Spleen (tissue), 11 donors: ENCODE measurements around the gene AKTIP. TPM values are rescaled to one million over a fixed set of nuclear protein-coding genes. Genes with fewer than 3 reads are reported as not detected.

Experiments
- DNase-seq: peaks from one replicate; pipeline ENCODE4 v3.0.0-alpha.2; 2020
- H3K27ac ChIP-seq, 8 donors: fragments of 200-600 bp; sonication (generic) in 7 of 8; 1 replicate in 4 of 8; 2 replicates in 4 of 8; pipeline versions ENCODE4 v1.5.0 to v1.8.0; 2016 to 2021; ENCODE audit warnings: inconsistent platforms in 4 of 8, mild to moderate bottlenecking in 4 of 8, moderate library complexity in 1 of 8
- H3K27me3 ChIP-seq, 7 donors: fragments of 200-600 bp; sonication (generic) in 6 of 7; replicated peaks in 1 of 7; 1 replicate in 4 of 7; 2 replicates in 3 of 7; pipeline versions ENCODE4 v1.5.0 to v1.8.0; 2016 to 2021; ENCODE audit warnings: inconsistent platforms in 3 of 7, mild to moderate bottlenecking in 1 of 7
- H3K36me3 ChIP-seq, 6 donors: fragments of 200-600 bp; sonication (generic) in 5 of 6; 1 replicate in 4 of 6; 2 replicates in 2 of 6; pipeline versions ENCODE4 v1.5.0 to v1.8.0; 2016 to 2021; ENCODE audit warnings: inconsistent platforms in 2 of 6
- H3K4me1 ChIP-seq, 6 donors: fragments of 200-600 bp; sonication (generic) in 5 of 6; 1 replicate in 3 of 6; 2 replicates in 3 of 6; pipeline versions ENCODE4 v1.5.0 to v1.8.0; 2016 to 2021; ENCODE audit warnings: inconsistent platforms in 3 of 6
- H3K4me3 ChIP-seq, 8 donors: fragments of 200-600 bp; sonication (generic) in 7 of 8; 1 replicate in 4 of 8; 2 replicates in 4 of 8; pipeline versions ENCODE4 v1.5.0 to v1.8.0; 2016 to 2021; ENCODE audit warnings: inconsistent platforms in 4 of 8, mild to moderate bottlenecking in 4 of 8, moderate library complexity in 2 of 8
- H3K9me3 ChIP-seq, 8 donors: fragments of 200-600 bp; sonication (generic) in 7 of 8; 1 replicate in 4 of 8; 2 replicates in 4 of 8; pipeline versions ENCODE4 v1.5.0 to v1.8.0; 2016 to 2021; ENCODE audit warnings: inconsistent platforms in 4 of 8
- POLR2A ChIP-seq, 3 donors: fragments of 450-650 bp; IDR thresholded peaks; one replicate each; pipeline ENCODE4 v1.5.1; 2017; ENCODE audit warnings: antibody characterized with exemption in 3 of 3, mild to moderate bottlenecking in 1 of 3
- POLR2AphosphoS5 ChIP-seq, 3 donors: sonication (generic); formaldehyde crosslinking; IDR thresholded peaks; one replicate each; pipeline ENCODE4 v1.5.1; 2017; ENCODE audit warnings: antibody characterized with exemption in 3 of 3
- WGBS, 5 donors: extraction: QIAGEN DNeasy Blood & Tissue Kit in 3 of 5; methylation state at CpG; one replicate each; pipeline versions ENCODE4 v1.1.5 to v1.1.7; 2013 to 2018; 5-methylcytosine and 5-hydroxymethylcytosine counted together
- intact Hi-C: fragments of 100-400 bp; cut with DNase I; formaldehyde crosslinking; loops from one replicate; pipeline ENCODE4 v1.15.0; 2023; ENCODE audit warnings: low total_unique reads
- polyA plus RNA-seq, 3 donors: library from polyadenylated mRNA; stranded (reverse); fragments of 200-250 nt; gene quantifications; one replicate each; pipeline ENCODE4 v1.2.1, GENCODE V29; 2013
- total RNA-seq, 7 donors: library from RNA; depleted of rRNA in 3 of 7; stranded (reverse); fragments of >200 nt in 3 of 7; fragmentation: NEBNext Ultra II Directional in 4 of 7; extraction: Animal tissue kit (Norgen Biotek cat#: 25700) in 4 of 7; gene quantifications; one replicate each; pipeline versions ENCODE4 v1.1.0 to v1.2.1, GENCODE V29; 2016 to 2021
- TF ChIP-seq, protein P1 (sequence below), 11 experiments: fragments of 200-600 bp in 7 of 11; fragments of 450-650 bp in 4 of 11; sonication (generic) in 4 of 11; IDR thresholded peaks in 8 of 11; conservative IDR thresholded peaks in 3 of 11; 1 replicate in 7 of 11; 2 replicates in 4 of 11; pipeline versions ENCODE4 v1.4.0 to v1.8.0; 2016 to 2021; ENCODE audit warnings: antibody characterized with exemption in 11 of 11, inconsistent platforms in 4 of 11, mild to moderate bottlenecking in 1 of 11
- donor health status: healthy with polysubstance abuse.
- donor health status: DM: no; HTN: no; CAD: no; lungs with moderate emphysema.
- donor health status: DM: no; HTN: no; CAD: no.
- donor health status: Bipolar disorder and iron deficiency.
- donor health status: healthy.
- donor health status: DM: no; HTN: no; CAD: no.
- donor health status: DM: yes; HTN: yes; CAD: no.

Gene AKTIP
- total and polyA plus RNA-seq, 10 donors, result 8.7 to 37.1 (median 24.6) TPM

DNA sequence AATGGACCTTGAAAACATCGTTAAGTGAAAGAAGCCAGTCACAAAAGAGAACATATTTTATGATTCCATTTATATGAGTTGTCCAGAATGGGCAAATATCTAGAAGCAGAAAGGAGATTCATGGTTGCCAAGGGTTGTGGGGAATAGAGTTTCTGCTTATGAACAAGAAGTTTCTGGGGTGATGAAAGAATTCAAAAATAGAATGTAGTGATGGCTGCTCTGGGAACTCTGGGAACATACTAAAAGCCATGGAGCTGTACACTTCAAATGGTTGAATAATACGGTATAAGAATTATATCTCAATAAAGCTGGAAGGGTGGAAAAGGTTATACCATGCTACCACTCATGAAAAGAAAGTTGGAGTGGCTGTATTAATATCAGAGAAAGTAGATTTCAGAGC lies 18.5 kb downstream of the AKTIP start:
- WGBS, 5 donors, result 95 to 97% (median 97%) methylated on average over 2 of the region's 2 CpGs
- intact Hi-C loops, result no loop called here
- H3K4me3 ChIP-seq, result no peak overlapping the region
- no peaks in the 10 kb centered on the region for H3K27me3 ChIP-seq
- TF ChIP-seq POLR2A (IDR thresholded peaks at IDR 0.05) (no peak), POLR2AphosphoS5 (IDR thresholded peaks at IDR 0.05) (no peak)
- TF ChIP-seq, protein P1, sequence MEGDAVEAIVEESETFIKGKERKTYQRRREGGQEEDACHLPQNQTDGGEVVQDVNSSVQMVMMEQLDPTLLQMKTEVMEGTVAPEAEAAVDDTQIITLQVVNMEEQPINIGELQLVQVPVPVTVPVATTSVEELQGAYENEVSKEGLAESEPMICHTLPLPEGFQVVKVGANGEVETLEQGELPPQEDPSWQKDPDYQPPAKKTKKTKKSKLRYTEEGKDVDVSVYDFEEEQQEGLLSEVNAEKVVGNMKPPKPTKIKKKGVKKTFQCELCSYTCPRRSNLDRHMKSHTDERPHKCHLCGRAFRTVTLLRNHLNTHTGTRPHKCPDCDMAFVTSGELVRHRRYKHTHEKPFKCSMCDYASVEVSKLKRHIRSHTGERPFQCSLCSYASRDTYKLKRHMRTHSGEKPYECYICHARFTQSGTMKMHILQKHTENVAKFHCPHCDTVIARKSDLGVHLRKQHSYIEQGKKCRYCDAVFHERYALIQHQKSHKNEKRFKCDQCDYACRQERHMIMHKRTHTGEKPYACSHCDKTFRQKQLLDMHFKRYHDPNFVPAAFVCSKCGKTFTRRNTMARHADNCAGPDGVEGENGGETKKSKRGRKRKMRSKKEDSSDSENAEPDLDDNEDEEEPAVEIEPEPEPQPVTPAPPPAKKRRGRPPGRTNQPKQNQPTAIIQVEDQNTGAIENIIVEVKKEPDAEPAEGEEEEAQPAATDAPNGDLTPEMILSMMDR (IDR thresholded peaks at IDR 0.05 in 8 of 11, conservative IDR thresholded peaks at IDR 0.05 in 3 of 11), result no peak
- peaks cover 0 to 25% (median 19%) of the 10 kb centered on the region in 8 donors for H3K9me3 ChIP-seq
- H3K27ac ChIP-seq, result no peak overlapping the region
- no peak for DNase-seq
- H3K36me3 ChIP-seq, result peaks cover 10 to 100% (median 84%) of the 10 kb centered on the region in 6 donors
- peaks cover 0 to 30% (median 0%) of the 10 kb centered on the region in 6 donors for H3K4me1 ChIP-seq

DNA sequence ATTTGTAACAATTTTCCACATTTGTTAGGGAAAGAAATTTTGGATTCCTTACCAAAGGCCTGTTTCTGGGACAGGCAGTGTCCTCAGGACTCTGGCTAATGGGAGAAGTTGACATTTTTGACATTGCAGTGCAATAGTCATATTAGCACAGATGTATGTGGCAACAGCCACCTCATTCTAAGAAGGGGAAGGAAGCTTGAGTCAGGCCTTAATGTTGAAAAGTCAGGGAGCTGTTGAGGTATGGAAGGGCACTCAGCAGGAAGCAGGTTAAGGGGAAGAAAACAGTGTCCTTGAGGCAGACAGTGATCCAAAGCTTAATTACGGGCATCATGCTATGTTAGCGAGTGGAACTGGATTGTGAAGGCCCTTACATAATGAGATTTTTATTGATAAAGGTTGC lies 20.9 kb downstream of the AKTIP start:
- no peak for DNase-seq
- peaks cover 10 to 100% (median 93%) of the 10 kb centered on the region in 6 donors for H3K36me3 ChIP-seq

DNA sequence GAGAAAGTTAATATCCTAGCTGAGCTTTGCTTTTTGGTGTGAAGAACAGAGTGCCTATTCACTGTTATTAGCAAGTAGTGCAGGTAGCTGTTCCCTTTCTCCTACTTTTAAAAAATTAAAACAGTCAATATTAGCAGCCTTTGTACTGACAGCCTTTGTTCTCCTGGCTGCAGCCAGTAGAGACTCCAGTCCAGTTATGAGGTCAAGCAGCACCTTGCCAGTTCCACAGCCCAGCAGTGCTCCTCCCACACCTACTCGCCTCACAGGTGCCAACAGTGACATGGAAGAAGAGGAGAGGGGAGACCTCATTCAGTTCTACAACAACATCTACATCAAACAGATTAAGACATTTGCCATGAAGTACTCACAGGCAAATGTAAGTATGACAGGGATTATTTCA lies 22.6 kb downstream of the AKTIP start:
- H3K27me3 ChIP-seq, result no peaks in the 10 kb centered on the region
- intact Hi-C loops, result no loop called here
- TF ChIP-seq POLR2A (IDR thresholded peaks at IDR 0.05), result no peak
- TF ChIP-seq, protein P1 (IDR thresholded peaks at IDR 0.05 in 8 of 11, conservative IDR thresholded peaks at IDR 0.05 in 3 of 11), result no peak
- no peak for TF ChIP-seq POLR2AphosphoS5 (IDR thresholded peaks at IDR 0.05)
- 90 to 100% (median 100%) methylated on average over 1 of the region's 1 CpG for WGBS, 5 donors
- H3K4me3 ChIP-seq, result no peak overlapping the region
- peaks cover 0 to 9% (median 4%) of the 10 kb centered on the region in 8 donors for H3K9me3 ChIP-seq
- no peak for DNase-seq
- H3K4me1 ChIP-seq, result peaks cover 0 to 46% (median 0%) of the 10 kb centered on the region in 6 donors
- H3K27ac ChIP-seq, result peak overlapping the region in 4 of 8 donors; percentile 1 to 87 (median 31)
- H3K36me3 ChIP-seq, result peaks cover 8 to 100% (median 84%) of the 10 kb centered on the region in 6 donors

More for the DNA sequence above, 20.9 kb downstream of the AKTIP start:
- Histone ChIP-seq H3K4me1 (peaks cover 0 to 32% (median 0%) of the 10 kb centered on the region in 6 donors), H3K27me3 (no peaks in the 10 kb centered on the region), H3K27ac (peak overlapping the region in 6 of 8 donors; percentile 52 to 87 (median 70)), H3K4me3 (peak overlapping the region in 1 of 8 donors; percentile 27), H3K9me3 (peaks cover 0 to 25% (median 19%) of the 10 kb centered on the region in 8 donors)
- WGBS, 5 donors, result 60 to 90% (median 85%) methylated on average over 2 of the region's 2 CpGs
- intact Hi-C loops, result no loop called here
- TF ChIP-seq, protein P1 (IDR thresholded peaks at IDR 0.05 in 8 of 11, conservative IDR thresholded peaks at IDR 0.05 in 3 of 11), result no peak
- TF ChIP-seq POLR2AphosphoS5 (IDR thresholded peaks at IDR 0.05), result peak in 1 of 3 donors; percentile 71

DNA sequence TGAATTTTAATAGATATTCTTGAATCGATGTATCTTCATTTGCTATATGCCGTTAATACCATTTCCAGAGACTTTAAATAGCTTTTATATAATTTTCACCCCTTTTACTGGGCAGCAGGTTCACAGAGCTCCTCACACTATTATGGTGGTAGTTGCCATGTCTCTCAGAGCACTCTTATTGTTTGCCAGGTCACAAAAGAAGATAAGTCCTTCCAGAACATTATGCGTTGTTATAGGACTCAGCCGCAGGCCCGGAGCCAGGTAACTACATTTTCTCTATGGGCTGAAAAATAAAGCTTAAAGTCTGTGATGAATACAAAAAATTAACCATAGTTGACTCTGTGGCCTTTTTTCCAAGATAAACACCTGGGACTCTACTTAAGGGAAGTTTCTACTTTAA lies 24.0 kb downstream of the AKTIP start:
- no peak for DNase-seq
- no peaks in the 10 kb centered on the region for H3K27me3 ChIP-seq
- peaks cover 5 to 100% (median 76%) of the 10 kb centered on the region in 6 donors for H3K36me3 ChIP-seq
- intact Hi-C loops, result no loop called here
- 98 to 99% (median 98%) methylated on average over 5 of the region's 5 CpGs for WGBS, 5 donors
- H3K27ac ChIP-seq, result peak overlapping the region in 1 of 8 donors; percentile 87
- H3K4me3 ChIP-seq, result no peak overlapping the region
- H3K4me1 ChIP-seq, result peaks cover 0 to 46% (median 0%) of the 10 kb centered on the region in 6 donors
- TF ChIP-seq POLR2A (IDR thresholded peaks at IDR 0.05) (no peak), POLR2AphosphoS5 (IDR thresholded peaks at IDR 0.05) (no peak)
- TF ChIP-seq, protein P1 (IDR thresholded peaks at IDR 0.05 in 8 of 11, conservative IDR thresholded peaks at IDR 0.05 in 3 of 11), result no peak
- no peaks in the 10 kb centered on the region for H3K9me3 ChIP-seq
